Measurements from ENCODE around the gene FAM151B.
"Not testable (repeated sequence)": the region's sequence is repeated elsewhere in the genome, so short reads cannot be mapped to it uniquely, and the experiment has no call there.

The FAM151B gene

GRCh38 chr5:80466669-80467485 is 21.0 kb upstream of the FAM151B start:
- no peak for TF ChIP-seq ZFX (IDR thresholded peaks at IDR 0.05; ENCODE audit: borderline replicate concordance)
- TF ChIP-seq CTCF (IDR thresholded peaks at IDR 0.05): no peak
- no peak overlapping the region for H3K27ac ChIP-seq

- H3K27ac ChIP-seq: no peak overlapping the region
- TF ChIP-seq ZFX (IDR thresholded peaks at IDR 0.05; ENCODE audit: borderline replicate concordance): no peak
- no peak for TF ChIP-seq CTCF (IDR thresholded peaks at IDR 0.05)
Observed at GRCh38 chr5:80468131-80468530, 19.8 kb upstream of the FAM151B start.

- H3K27ac ChIP-seq: not testable (repeated sequence)
Observed at GRCh38 chr5:80470631-80471030, 17.3 kb upstream of the FAM151B start.

GRCh38 chr5:80474929-80475328 is 13.0 kb upstream of the FAM151B start:
- TF ChIP-seq ZFX (IDR thresholded peaks at IDR 0.05; ENCODE audit: borderline replicate concordance) (no peak), CTCF (IDR thresholded peaks at IDR 0.05) (no peak)
- H3K27ac ChIP-seq: peak overlapping the region; percentile 3; the same call in 1 of the 2 replicates

- no peak overlapping the region for H3K27ac ChIP-seq
- TF ChIP-seq ZFX (IDR thresholded peaks at IDR 0.05; ENCODE audit: borderline replicate concordance) (no peak), CTCF (IDR thresholded peaks at IDR 0.05) (no peak)
Observed at GRCh38 chr5:80479713-80480112, 8.2 kb upstream of the FAM151B start.

GRCh38 chr5:80480354-80480753 is 7.5 kb upstream of the FAM151B start:
- TF ChIP-seq CTCF (IDR thresholded peaks at IDR 0.05) (no peak), ZFX (IDR thresholded peaks at IDR 0.05; ENCODE audit: borderline replicate concordance) (no peak)
- H3K27ac ChIP-seq: no peak overlapping the region

GRCh38 chr5:80481019-80481893 is 6.6 kb upstream of the FAM151B start:
- peak; percentile 94 for TF ChIP-seq CTCF (IDR thresholded peaks at IDR 0.05)
- TF ChIP-seq ZFX (IDR thresholded peaks at IDR 0.05; ENCODE audit: borderline replicate concordance): no peak
- H3K27ac ChIP-seq: no peak overlapping the region

Data from 22Rv1 (cell line).